Smooth muscle cell (in vitro differentiated cells): ENCODE results near the gene EGLN3. TPM values are rescaled to one million over a fixed set of nuclear protein-coding genes. Genes with fewer than 3 reads are reported as not detected.

ENCODE experiments used
- DNase-seq: peaks from one replicate; lab custom pipeline; 2025; ENCODE audit not compliant: unreplicated experiment; lab: John Stamatoyannopoulos, UW
- H2AFZ ChIP-seq: fragments of 200-600 bp; sonication (generic); 2 replicates; pipeline ENCODE4 v1.6.0; 2016; ENCODE audit warnings: antibody characterized with exemption, low read depth, mild to moderate bottlenecking
- H3F3A ChIP-seq: fragments of 200-600 bp; sonication (generic); 2 replicates; pipeline ENCODE4 v1.6.0; 2017; ENCODE audit warnings: antibody characterized with exemption, low read depth
- H3K27ac ChIP-seq: fragments of 200-600 bp; sonication (generic); 2 replicates; pipeline ENCODE4 v1.5.1; 2016; ENCODE audit warnings: low read depth, mild to moderate bottlenecking
- H3K27me3 ChIP-seq: fragments of 200-600 bp; sonication (generic); 2 replicates; pipeline ENCODE4 v1.6.1; 2016; ENCODE audit warnings: low read depth, mild to moderate bottlenecking
- H3K36me3 ChIP-seq: fragments of 200-600 bp; sonication (generic); 2 replicates; pipeline ENCODE4 v1.5.1; 2016; ENCODE audit warnings: low read depth
- H3K4me1 ChIP-seq: fragments of 200-600 bp; sonication (generic); 2 replicates; pipeline ENCODE4 v1.5.1; 2016; ENCODE audit warnings: low read depth
- H3K4me2 ChIP-seq: fragments of 200-600 bp; sonication (generic); 2 replicates; pipeline ENCODE4 v1.6.0; 2016; ENCODE audit warnings: mild to moderate bottlenecking
- H3K4me3 ChIP-seq: fragments of 200-600 bp; sonication (generic); 2 replicates; pipeline ENCODE4 v1.5.1; 2016; ENCODE audit warnings: mild to moderate bottlenecking
- H3K79me2 ChIP-seq: fragments of 200-600 bp; sonication (generic); 2 replicates; pipeline ENCODE4 v1.6.0; 2016; ENCODE audit warnings: low read depth, mild to moderate bottlenecking
- H3K9ac ChIP-seq: fragments of 200-600 bp; sonication (generic); 2 replicates; pipeline ENCODE4 v1.6.0; 2016; ENCODE audit warnings: low read depth
- H3K9me3 ChIP-seq: fragments of 200-600 bp; sonication (generic); replicated peaks from 2 replicates; pipeline ENCODE4 v1.5.1; 2016; ENCODE audit warnings: low read depth
- H4K20me1 ChIP-seq: fragments of 200-600 bp; sonication (generic); 2 replicates; pipeline ENCODE4 v1.6.0; 2016; ENCODE audit warnings: low read depth
- WGBS: methylation state at CpG from one replicate; pipeline ENCODE4 v1.1.7; 2016; ENCODE audit warnings: low lambda C conversion rate; 5-methylcytosine and 5-hydroxymethylcytosine counted together
- polyA plus RNA-seq: library from polyadenylated mRNA; unstranded; fragments of >200 nt; fragmentation: Nextera tagmentation; extraction: Ambion mirVana; gene quantifications from 2 replicates; pipeline ENCODE4 v1.2.1, GENCODE V29; 2016
- total RNA-seq: library from RNA; depleted of rRNA; stranded (reverse); fragments of >200 nt; gene quantifications from 2 replicates; pipeline ENCODE4 v1.2.3, GENCODE V29; 2014
- TF ChIP-seq, protein P1 (sequence below): fragments of 200-600 bp; sonication (generic); IDR thresholded peaks from 2 replicates; pipeline ENCODE4 v1.5.1; 2017; ENCODE audit warnings: borderline replicate concordance, mild to moderate bottlenecking, antibody characterized with exemption; ENCODE audit not compliant: insufficient read depth, poor library complexity, severe bottlenecking

The EGLN3 gene
- total and polyA plus RNA-seq, 2 experiments from 2014 or later, result 127 to 146 TPM

DNA sequence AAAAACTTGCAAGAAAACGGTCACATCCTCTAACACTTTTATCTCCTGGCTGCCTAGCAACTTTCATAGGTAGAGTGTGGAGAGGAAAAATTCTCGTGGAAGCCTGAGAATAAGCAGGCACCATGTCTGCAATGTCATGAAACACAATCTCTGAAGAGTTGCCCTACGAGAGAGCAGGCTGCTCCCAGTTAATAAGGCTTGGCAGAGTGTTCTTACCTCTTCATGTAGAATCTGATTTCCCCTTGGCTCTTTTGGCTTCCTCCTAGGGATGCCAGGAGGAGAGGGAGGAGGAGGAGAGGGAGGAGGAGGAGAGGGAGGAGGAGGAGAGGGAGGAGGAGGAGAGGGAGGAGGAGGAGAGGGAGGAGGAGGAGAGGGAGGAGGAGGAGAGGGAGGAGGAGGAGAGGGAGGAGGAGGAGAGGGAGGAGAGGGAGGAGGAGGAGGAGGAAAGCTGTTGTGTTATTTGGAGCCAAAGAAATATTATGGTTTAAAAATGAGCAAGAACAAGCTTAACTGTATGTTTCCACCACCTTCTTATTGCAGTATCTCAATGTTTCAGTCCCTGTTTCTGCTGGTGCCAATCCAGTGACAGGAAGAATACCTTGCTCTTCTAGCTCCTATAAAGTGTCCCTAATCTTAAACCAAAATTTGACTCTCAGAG, 52.9 kb downstream of the EGLN3 start:
- Histone ChIP-seq H3K9ac (no peak overlapping the region), H4K20me1 (no peaks in the 10 kb centered on the region), H3K4me1 (no peaks in the 10 kb centered on the region), H3F3A (no peaks in the 10 kb centered on the region), H3K79me2 (no peaks in the 10 kb centered on the region), H3K4me3 (no peak overlapping the region), H3K9me3 (no peaks in the 10 kb centered on the region), H3K36me3 (no peaks in the 10 kb centered on the region), H3K4me2 (no peak overlapping the region), H2AFZ (no peak overlapping the region), H3K27me3 (no peaks in the 10 kb centered on the region), H3K27ac (no peak overlapping the region)
- no peak for DNase-seq
- TF ChIP-seq, protein P1, sequence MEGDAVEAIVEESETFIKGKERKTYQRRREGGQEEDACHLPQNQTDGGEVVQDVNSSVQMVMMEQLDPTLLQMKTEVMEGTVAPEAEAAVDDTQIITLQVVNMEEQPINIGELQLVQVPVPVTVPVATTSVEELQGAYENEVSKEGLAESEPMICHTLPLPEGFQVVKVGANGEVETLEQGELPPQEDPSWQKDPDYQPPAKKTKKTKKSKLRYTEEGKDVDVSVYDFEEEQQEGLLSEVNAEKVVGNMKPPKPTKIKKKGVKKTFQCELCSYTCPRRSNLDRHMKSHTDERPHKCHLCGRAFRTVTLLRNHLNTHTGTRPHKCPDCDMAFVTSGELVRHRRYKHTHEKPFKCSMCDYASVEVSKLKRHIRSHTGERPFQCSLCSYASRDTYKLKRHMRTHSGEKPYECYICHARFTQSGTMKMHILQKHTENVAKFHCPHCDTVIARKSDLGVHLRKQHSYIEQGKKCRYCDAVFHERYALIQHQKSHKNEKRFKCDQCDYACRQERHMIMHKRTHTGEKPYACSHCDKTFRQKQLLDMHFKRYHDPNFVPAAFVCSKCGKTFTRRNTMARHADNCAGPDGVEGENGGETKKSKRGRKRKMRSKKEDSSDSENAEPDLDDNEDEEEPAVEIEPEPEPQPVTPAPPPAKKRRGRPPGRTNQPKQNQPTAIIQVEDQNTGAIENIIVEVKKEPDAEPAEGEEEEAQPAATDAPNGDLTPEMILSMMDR, result no peak
- WGBS, result 47% methylated on average over 3 of the region's 3 CpGs

DNA sequence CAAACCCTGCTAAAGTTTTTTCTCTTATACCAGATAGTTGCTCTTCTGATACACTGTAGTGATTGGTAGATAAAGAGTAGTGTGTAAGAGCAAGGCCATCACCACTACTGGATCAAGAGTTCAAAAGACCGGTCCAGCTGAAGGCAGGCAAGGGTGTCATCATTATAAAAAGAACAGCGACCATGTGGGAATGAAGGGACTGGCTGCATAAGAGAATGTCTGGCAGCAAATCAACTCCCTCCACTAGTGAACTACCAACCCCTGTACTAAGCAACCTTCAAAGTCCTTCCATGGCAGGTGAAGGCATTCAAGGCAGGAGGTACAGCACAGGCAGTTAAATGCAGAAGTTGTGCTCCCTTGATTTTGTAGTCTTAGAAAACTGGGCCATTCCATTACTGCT, 53.5 kb downstream of the EGLN3 start:
- TF ChIP-seq, protein P1, result no peak
- Histone ChIP-seq H2AFZ (no peak overlapping the region), H3K9ac (no peak overlapping the region), H3K4me1 (no peaks in the 10 kb centered on the region), H3K36me3 (no peaks in the 10 kb centered on the region), H3K27me3 (no peaks in the 10 kb centered on the region), H4K20me1 (no peaks in the 10 kb centered on the region), H3K4me3 (no peak overlapping the region), H3F3A (no peaks in the 10 kb centered on the region), H3K79me2 (no peaks in the 10 kb centered on the region), H3K4me2 (no peak overlapping the region), H3K9me3 (no peaks in the 10 kb centered on the region), H3K27ac (no peak overlapping the region)
- DNase-seq, result no peak
- WGBS, result 96% methylated on average over 2 of the region's 2 CpGs

DNA sequence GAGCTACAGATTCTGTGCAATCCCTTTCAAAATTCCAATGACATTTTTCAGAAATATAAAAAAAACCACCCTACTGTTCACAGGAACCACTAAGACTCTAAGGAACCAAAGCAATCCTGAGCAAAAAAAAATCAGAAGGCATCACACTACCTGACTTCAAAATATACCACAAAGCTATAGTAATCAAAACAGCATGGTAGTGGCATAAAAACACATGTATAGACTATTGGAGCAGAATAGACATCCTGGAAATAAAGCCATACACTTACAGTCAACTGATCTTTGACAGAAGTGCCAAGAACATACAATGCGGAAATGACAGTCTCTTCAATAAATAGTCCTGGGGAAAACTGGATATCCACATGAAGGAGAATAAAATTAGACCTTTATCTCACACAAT, 56.5 kb downstream of the EGLN3 start:
- H2AFZ ChIP-seq, result no peak overlapping the region
- no peaks in the 10 kb centered on the region for H4K20me1 ChIP-seq
- DNase-seq, result no peak
- no peak overlapping the region for H3K4me3 ChIP-seq
- TF ChIP-seq, protein P1, result no peak
- 96% methylated on average over 1 of the region's 1 CpG for WGBS
- no peaks in the 10 kb centered on the region for H3K36me3 ChIP-seq
- no peaks in the 10 kb centered on the region for H3K9me3 ChIP-seq
- H3K79me2 ChIP-seq, result no peaks in the 10 kb centered on the region
- no peak overlapping the region for H3K9ac ChIP-seq
- no peaks in the 10 kb centered on the region for H3F3A ChIP-seq
- no peak overlapping the region for H3K27ac ChIP-seq
- H3K4me2 ChIP-seq, result no peak overlapping the region
- H3K27me3 ChIP-seq, result no peaks in the 10 kb centered on the region
- peaks cover 2% of the 10 kb centered on the region for H3K4me1 ChIP-seq

DNA sequence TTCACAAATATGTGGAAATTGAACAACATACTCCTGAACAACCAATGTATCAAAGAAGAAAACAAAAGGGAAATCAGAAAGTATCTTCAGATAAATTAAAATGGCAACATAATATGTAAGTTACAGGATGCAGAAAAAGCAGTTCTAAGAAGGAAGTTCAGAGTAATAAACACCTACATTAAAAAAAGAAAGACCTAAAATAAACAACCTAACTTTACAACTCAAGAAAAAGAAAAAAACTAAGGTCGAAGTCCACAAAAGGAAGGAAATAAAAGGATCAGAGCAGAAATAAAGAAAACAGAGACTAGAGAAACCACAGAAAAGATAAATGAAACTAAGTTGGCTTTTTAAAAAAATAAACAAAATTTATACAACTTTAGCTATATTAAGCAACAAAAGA, 59.2 kb downstream of the EGLN3 start:
- Histone ChIP-seq H3K27ac (no peak overlapping the region), H3K79me2 (no peaks in the 10 kb centered on the region), H3K9me3 (no peaks in the 10 kb centered on the region), H3F3A (no peaks in the 10 kb centered on the region), H3K4me2 (no peak overlapping the region), H2AFZ (no peak overlapping the region), H3K36me3 (no peaks in the 10 kb centered on the region), H3K27me3 (no peaks in the 10 kb centered on the region), H4K20me1 (no peaks in the 10 kb centered on the region), H3K4me3 (no peak overlapping the region), H3K4me1 (peaks cover 2% of the 10 kb centered on the region), H3K9ac (no peak overlapping the region)
- 88% methylated on average over 1 of the region's 1 CpG for WGBS
- TF ChIP-seq, protein P1, result no peak
- DNase-seq, result no peak
